Fibroblast of upper back skin (primary cell): ENCODE results near the gene KRT6C.
"Not testable (repeated sequence)": the region's sequence is repeated elsewhere in the genome, so short reads cannot be mapped to it uniquely, and the experiment has no call there.

ENCODE experiments used
- DNase-seq: peaks from one replicate; pipeline ENCODE4 v3.0.0-alpha.2; 2013

KRT6C gene

GRCh38 chr12:52499806-52500560 lies 26.4 kb upstream of the KRT6C start:
- DNase-seq: peak; percentile 54

DNA sequence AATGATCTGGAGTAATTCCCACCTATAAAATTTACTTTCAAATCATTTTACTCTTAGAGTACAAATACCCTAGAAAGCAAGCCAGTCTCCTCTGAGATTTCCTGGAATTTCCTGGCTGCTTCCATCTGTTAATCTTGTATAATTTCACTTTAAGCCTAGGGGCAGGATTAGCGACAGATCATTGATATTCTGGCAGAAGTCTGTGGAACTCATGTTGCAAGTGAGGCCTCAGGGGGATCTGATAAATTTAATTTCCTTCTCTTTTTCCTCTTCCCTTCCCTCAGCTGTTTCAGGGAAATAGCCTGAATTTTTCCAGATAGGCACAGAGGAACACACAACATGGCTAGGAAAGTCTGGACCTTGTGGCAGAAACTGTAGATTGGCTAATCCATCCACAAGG lies 25.3 kb upstream of the KRT6C start:
- DNase-seq: no peak

- DNase-seq: no peak
Measured at GRCh38 chr12:52497975-52498374, 24.4 kb upstream of the KRT6C start.

GRCh38 chr12:52496590-52497071 lies 23.0 kb upstream of the KRT6C start:
- peak; percentile 87 for DNase-seq

DNA sequence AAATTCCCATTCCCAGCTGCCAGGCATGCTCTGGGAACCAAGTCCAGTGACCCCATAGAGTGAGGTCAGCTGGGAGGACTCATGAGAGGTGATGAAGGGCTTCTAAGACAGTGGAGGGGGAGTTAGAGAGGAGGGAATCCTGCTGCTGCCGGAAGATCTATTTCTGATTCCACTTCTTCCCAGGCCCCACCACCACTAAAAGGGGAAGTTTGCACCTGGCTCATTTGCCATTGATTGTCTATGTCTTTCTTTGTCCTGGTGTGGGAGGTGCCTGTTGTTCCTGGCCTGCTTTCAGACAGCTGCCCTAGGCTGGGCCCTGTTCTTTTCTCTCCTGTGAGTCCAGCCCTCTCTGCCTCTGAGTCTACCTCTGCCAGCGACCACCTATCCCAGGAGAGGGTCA lies 22.4 kb upstream of the KRT6C start:
- DNase-seq: peak; percentile 9

DNA sequence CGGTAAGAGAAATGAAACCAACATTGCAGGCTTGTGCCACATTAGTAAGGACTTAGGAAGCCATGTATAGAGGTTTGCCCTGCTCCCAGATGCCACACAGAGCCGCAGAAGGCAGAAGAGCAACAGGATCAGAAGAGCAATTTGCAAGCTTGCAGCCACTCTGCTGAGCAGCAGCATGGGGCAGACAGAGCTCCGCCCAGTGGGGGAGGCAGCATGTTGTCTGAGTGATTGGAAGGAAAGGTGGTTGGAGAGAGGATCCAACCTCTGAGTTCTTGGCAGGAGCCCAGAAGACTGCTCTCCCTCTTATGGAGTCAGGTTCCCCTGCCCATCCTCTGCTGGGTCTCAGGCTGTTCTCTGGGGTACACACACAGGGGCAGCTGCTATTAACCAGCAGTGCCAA lies 21.8 kb upstream of the KRT6C start:
- peak; percentile 36 for DNase-seq

GRCh38 chr12:52494518-52494917 lies 20.9 kb upstream of the KRT6C start:
- DNase-seq: peak; percentile 62

DNA sequence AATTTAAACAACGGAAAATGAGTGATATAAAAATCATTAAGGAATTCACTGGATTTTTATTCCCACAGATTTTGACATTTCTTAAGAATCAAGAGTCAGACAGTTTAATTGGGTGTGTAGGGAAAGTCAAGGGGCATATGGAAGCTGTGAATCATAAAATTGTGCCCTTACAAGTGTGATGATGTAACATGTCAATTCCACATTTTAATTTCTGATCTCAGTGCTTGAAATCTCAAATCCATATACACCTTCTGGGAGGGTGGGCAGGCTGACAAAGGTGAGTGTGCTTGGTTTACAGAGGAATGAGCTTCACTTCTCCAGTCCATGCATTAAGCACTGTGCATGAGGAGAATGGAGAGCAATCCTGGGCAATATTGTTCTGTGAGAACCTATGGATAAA lies 20.5 kb upstream of the KRT6C start:
- no peak for DNase-seq

DNA sequence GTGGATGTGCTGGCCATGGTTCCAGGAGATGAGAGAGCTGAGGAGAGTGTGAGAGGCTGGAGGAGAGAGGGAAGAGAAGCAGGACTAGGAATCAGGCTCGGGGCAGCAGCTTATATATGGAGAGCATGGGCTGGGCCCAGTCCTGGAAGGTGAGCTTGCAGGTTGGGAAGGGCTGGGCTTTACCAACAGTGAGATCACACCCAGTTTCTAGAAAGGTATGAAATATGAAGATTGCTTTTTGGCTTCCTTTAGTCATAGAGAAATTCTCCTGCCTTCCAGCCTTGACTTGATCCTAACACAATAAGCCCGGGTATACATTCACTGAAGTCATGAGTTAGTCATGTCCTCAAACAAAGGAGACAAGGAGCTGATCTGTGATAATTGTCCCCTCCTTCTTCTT lies 19.6 kb upstream of the KRT6C start, which contains the start of gene KRT6A:
Gene KRT6A, minus strand, starts transcription at position 86 of the 400 bp plus-strand sequence. Its CDS starts 69 bp downstream, at position 17.
- no peak for DNase-seq

DNA sequence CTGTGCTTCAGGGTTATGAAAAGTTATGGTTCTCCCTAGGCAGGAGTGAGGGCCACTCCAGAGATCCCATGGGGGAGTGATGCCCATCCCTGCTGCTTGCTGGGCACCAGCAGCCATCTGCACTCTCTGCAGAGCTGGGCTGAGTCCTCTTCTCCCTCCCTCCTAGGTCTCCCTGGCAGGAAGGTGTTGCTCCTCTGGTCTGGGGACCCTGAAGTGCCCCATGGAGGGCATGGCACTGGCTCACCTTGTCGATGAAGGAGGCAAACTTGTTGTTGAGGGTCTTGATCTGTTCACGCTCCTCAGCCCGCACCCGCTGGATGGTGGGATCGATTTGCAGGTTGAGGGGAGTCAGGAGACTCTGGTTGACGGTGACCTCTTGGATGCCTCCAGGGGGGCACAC lies 18.8 kb upstream of the KRT6C start:
- not testable (repeated sequence) for DNase-seq

- not testable (repeated sequence) for DNase-seq
Measured at GRCh38 chr12:52491495-52491894, 17.9 kb upstream of the KRT6C start.

DNA sequence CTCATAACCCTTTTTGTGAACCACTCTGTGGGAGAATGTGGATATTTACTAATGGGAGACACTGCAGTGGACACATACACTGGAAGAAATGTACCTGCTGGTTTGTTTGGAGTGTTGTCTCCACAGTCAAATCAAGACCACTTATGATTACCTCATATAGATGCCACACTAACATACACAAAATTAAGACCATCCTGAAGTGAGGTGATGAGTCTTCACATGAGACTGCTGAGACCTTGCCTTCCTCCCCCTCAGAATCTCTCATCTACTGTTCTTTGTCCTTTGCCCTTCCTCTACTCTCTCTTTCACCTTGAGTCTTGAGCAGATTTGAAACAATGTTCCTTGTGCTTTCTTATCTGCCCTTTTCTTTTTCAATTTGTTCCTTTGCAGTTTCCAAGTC lies 15.1 kb upstream of the KRT6C start:
- no peak for DNase-seq

GRCh38 chr12:52487744-52488443 lies 14.3 kb upstream of the KRT6C start:
- DNase-seq: not testable (repeated sequence)

DNA sequence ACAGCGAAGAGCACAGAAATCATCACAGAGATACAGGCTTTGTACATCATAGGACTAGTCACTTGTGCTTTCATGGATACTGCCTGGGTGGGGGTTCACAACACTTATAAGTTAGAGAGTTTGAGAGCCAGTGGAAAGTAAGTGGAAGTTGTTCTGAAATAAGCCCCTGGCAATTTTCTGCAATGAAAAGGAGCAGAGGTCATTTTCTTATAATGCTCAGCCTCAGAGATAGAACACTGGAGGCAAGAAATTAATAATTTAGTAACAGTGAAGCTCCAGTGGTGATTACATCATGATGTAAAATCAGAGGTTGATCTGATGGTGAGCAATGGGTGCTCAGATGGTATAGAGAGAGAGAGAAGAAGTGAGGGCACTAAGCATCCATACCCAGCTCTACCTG lies 13.6 kb upstream of the KRT6C start:
- no peak for DNase-seq

DNA sequence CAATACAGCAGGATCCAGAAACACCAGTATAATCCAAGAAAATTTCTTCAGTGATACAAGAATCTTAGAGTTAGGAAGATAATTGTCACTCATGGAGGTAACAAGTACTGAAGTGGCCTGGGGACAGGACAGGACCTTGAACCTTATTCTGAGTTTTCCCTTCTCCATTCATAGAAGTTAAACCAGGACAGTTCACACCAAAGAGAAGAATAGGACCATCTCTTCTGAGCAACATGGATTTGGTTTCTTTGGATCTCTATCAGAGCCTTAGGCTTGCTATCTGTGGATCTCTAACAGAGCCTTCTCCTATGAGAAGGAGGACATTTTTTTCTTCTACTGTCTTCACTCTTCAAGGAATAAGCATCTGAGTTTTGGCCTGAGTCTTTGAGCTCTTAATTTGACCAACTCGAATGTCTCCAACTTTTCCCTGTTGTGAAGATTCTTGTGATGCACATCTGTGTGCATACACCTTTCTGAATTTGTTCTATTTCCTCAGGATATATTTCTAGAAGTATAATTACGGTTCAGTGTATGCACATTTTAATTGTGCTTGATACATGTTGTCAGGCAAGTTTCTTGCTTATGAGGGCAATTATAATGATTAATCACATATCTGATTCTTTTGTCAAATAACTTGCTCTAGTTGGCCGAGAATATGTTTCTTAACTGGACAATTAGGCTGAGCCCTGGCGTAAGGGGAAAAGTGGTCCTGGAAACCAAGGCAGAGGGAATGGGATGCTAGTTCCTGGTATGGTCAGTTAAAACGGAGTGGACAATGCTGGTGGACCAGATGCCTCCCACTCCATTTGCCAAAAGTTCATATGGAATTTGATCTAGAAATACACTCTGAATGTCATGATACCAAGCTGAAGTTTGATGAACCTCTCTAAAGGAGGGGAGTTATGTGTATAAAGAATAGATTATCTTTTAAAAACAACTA lies 12.8 kb upstream of the KRT6C start:
- no peak for DNase-seq

DNA sequence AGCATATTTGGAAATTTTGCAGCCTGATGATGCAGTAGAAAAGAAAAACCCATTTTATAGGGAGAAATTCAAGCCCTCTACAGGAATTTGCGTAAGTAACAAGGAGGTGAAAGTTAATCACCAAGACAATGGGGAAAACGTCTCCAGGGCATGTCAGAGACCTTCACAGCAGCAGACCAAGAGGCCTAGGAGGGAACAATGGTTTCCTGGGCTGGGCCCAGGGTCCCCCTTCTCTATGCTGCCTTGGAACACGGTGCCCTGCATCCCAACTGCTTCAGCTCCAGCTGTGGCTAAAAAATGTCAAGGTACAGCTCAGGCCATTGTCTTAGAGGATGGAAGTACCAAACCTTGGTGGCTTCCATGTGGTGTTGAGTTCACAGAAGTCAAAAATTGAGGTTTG lies 6.5 kb upstream of the KRT6C start:
- DNase-seq: no peak

GRCh38 chr12:52477651-52478050 lies 4.0 kb upstream of the KRT6C start:
- DNase-seq: no peak

GRCh38 chr12:52474212-52474611 lies 607 bp upstream of the KRT6C start:
- DNase-seq: no peak

DNA sequence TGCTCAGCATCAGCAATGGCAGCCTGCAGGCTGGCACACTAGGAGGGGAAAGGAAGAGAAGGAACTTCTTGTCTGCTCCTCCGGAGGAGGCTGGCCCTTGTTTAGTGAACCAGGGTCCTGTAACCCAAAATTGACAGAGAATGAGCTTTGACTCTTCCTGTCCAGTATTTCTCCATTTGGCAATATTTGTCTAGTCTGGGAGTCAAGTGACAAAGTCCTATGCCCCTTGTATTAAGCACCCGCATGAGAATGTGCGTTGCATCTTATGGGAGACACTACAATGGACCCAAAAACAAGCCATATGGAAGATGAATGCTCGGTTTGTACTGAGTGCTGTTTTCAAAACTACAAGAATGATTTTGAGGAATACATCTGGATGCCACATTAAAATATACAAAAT lies 3.8 kb downstream of the KRT6C start:
- no peak for DNase-seq

DNA sequence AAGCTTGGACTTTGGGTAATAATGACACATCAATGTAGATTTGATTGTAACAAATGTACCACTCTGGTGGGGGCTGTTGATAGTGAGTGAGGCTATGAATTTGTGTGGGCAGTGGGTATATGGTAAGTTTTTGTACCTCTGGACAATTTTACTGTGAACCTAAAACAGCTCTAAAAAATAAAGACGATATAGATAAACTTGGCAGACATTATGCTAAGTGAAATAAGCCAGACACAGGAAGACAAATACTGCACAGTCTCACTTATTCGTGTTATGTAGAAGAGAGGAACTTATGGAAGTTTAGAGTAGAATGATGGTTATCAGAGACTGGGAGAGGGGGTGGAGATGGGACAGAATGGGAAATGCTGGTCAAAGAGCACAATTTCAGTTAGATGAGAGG lies 8.7 kb downstream of the KRT6C start:
- no peak for DNase-seq

DNA sequence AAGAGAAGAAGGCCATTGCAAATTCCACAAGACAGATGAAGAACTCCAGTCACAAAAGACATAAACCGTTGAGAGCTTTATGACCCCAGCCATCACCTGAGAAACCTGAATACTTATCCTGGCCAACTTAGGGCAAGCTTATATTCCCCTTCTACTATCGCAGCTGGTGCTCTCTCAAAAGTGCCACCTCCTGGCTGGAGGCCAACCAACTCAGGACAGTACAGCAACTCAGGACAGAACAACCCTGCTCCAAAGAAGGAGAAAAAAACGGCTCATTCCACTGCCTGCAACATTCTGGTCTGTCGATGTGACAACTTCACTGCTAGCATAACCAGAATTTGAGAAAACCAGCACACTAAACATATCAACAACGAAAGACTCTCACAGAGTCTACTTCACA lies 11.9 kb downstream of the KRT6C start:
- DNase-seq: no peak

DNA sequence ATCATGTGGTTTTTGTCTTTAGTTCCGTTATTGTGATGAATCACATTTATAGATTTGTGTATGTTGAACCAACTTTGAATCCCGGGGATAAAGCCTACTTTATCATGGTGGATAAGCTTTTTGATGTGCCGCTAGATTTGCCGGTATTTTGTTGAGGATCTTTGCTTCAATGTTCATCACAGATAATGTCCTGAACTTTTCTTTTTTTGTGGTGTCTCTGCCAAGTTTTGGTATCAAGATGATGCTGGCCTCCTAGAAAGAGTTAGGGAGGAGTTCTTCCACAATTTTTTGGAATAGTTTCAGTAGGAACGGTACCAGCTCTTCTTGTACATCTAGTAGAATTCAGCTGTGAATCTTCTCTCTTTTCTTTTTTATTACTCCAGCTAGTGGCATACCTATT lies 14.7 kb downstream of the KRT6C start:
- DNase-seq: no peak

GRCh38 chr12:52455821-52456220 lies 17.8 kb downstream of the KRT6C start:
- DNase-seq: no peak
